Measurements from ENCODE around the gene SEMA3D.

SEMA3D gene

GRCh38 chr7:85126383-85126782 lies 60.5 kb downstream of the SEMA3D start:
- DNase-seq (ENCODE audit: low spot score): no peak

- no peak for DNase-seq (ENCODE audit: low spot score)
Observed at GRCh38 chr7:85125651-85126131, 61.2 kb downstream of the SEMA3D start.

DNA sequence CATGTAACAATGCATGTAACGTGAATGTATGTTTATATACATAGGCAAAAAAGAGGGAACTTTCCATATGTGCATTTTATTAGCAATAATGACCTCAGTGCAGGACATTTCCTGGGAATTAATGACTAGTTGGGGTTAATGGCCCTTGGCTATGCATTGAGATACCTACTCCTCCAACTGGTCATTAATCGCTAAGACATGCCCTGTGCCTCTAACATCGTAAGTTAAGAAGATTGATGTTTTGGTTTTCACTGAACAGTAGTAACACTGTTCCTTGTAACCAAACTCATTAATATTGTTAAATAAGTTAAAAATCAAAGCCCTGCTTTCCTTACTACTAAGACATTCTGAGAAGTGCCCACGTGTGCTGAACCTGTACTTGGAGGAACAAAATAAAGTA lies 61.7 kb downstream of the SEMA3D start:
- DNase-seq (ENCODE audit: low spot score): no peak

- no peak for DNase-seq (ENCODE audit: low spot score)
Observed at GRCh38 chr7:85119934-85120333, 66.9 kb downstream of the SEMA3D start.

DNA sequence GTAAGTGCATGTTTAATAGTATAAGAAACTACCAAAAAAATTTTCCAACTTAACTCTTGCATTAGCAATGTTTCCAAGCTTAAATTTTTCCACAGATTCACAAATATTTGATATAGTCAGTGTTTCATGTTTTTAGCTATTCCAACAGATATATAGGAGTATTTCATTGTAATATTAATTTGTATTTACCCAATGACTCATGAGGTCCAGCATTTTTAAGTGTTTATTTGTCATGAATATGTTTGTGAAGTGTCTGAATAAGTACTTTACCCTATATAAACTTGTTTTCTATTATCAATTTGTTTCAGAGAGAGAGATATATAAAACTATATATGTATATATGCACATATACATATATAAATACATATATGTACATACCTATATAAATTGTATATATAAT lies 71.0 kb downstream of the SEMA3D start:
- no peak for DNase-seq (ENCODE audit: low spot score)

DNA sequence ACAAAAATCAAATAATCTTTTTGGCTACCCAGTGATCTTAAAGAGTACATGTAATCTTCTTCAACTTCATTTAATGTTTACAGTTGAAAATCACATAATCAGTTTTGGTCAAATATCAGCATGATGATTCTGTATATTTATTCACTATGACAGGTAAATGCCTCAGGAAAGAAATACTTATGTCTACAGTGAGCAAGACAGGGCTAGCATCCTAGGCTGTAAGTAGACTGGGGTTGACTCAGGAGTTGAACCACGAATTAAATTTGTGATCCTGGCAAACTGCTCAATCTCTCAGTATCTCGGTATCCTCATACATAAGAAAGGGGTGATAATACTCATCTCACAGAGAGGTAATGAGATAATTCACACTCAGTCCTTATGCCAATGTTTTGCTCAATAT lies 71.8 kb downstream of the SEMA3D start:
- DNase-seq (ENCODE audit: low spot score): no peak

- DNase-seq (ENCODE audit: low spot score): no peak
Observed at GRCh38 chr7:85114342-85114741, 72.5 kb downstream of the SEMA3D start.

- no peak for DNase-seq (ENCODE audit: low spot score)
Observed at GRCh38 chr7:85111761-85112160, 75.1 kb downstream of the SEMA3D start.

DNA sequence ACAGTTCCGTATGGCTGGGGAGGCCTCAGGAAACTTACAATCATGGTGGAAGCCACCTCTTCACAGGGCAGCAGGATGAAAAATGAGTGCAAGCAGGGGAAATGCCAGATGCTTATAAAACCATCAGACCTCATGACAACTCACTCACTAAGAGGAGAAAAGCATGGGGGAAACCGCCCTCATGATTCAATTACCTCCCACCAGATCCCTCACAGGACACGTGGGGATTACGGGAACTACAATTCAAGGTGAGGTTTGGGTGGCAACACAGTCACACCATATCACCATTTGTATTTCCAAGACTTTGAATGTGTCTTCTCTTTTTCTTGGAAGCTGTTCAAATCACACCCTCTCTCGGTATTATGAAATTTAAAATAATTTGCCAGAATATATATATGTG lies 80.1 kb downstream of the SEMA3D start:
- no peak for DNase-seq (ENCODE audit: low spot score)

DNA sequence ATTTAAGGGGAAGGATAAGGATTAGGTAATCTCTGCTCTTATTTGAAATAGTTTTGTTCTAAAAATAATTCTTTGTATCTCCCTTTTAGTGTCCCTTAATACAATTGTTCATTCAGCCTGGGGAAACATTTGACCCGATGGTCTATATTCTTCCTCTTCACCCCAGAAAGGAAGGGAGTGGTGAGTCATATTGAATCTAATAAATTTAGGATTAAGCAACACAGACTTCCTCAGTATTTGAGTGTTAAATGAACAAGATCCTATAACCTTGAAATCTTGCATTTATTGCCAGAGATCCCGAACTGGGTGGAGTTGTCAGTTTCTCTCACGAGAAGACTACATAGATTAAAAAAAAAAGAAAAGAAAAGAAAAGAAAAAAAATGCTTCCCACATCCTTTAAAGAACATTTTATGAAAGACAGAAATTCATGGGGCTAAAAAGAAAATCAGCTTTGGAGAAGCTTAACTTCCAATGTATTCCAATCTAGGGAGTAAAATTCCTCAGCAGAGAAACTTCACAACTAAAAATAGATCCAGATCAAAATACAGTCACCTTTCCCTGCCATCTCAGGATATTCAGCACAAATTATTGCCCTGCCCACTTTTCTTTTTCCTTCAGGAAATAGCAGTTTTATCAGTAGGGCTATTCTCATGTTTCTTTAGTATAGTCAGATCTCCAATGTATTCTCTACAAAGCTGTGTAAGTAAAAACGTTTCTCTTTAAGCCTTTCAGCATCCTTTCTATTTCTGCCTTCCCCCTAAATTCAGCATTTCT lies 82.2 kb downstream of the SEMA3D start:
- no peak for DNase-seq (ENCODE audit: low spot score)

DNA sequence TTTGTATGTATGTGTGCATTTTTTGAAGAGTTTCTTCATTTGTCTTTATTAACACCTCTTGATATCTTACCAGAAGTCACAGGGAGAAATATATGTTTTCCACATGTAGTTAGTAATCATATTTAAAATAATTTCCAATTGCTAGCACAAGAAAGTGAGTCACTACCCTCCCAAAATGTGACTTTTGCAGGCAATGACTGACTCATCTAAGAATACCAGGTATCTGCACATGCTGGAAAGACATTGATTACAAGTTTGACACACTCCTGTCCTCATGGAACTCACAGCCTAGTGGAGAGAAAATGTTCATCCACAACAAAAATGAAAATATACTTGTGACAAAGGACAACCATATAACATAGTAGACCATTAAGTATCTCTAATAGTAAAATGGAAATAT lies 82.9 kb downstream of the SEMA3D start:
- no peak for DNase-seq (ENCODE audit: low spot score)

DNA sequence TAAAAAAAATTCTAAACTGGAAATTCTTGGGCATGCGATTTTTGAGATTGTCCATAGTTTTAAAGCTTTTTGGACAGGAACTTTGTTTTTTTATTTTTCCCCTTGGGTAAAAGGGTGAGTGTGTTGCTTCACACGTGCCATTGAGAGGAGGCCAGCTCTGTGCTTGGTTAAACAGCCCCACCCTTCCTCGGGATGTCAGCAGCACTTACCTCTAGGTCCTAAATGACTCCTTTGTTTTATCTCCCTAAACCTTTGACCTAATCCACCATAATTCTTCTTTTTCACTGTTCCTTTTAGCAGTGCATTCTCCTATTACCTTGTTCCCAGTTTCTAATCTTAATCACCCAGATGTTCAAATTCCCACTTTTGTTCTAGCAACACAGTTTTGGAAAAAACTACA lies 83.5 kb downstream of the SEMA3D start:
- DNase-seq (ENCODE audit: low spot score): no peak

- no peak for DNase-seq (ENCODE audit: low spot score)
Observed at GRCh38 chr7:85102813-85103350, 84.0 kb downstream of the SEMA3D start.

DNA sequence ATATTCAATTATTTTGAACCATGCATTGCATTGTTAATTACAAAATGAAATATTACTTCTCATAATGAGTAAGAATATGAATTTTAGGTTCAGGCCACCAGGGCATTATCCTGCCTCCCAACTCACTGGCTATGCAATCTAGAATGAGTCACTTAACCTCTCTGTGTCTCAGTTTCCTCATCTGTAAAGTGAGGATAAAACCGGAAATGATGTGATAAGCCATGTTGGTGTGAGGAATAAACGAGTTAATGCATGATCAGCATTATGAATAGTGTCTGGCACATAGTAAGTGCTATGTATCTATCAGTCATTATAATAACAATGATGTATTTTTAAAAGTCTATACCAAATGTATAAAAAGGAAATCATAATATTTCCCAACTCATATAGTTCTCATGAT lies 85.5 kb downstream of the SEMA3D start:
- DNase-seq (ENCODE audit: low spot score): no peak

DNA sequence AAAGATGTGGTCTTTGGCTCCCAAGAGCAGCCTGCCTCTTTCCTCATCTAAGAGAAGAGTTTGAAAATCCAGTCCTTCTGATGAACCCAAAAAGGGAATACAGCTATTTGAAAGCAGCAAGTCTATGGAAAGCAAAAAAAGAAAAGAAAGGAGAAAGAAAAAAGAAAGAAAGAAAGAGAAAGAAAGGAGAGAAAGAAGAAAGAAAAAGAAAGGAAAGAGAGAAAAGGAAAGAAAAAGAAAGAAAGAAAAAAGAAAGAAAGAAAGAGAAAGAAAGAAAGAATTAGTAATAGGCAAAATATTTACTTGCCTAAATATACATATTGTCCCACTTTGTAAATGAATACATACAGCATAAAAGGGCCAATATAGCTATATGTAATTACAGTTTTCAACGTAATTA lies 89.0 kb downstream of the SEMA3D start:
- DNase-seq (ENCODE audit: low spot score): no peak

GRCh38 chr7:85095806-85096205 lies 91.0 kb downstream of the SEMA3D start:
- DNase-seq (ENCODE audit: low spot score): no peak

DNA sequence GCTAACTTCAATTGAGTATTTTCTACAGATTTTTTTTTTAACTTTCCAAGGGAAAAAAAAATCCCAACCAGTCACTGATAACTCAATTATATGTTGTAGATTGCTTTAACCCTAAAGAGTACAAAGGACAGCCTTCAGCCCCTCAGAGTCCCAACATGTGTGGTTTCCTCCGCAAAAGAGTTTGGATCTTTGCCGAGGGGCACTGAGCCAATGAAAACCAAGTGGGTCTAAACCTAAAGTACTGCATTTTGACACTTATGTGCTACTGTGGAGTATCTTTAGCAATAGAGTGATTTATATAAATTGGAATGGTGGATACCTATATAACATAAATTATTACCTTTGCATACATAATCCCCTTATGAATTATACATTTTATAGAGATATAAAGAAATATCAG lies 91.5 kb downstream of the SEMA3D start:
- no peak for DNase-seq (ENCODE audit: low spot score)

DNA sequence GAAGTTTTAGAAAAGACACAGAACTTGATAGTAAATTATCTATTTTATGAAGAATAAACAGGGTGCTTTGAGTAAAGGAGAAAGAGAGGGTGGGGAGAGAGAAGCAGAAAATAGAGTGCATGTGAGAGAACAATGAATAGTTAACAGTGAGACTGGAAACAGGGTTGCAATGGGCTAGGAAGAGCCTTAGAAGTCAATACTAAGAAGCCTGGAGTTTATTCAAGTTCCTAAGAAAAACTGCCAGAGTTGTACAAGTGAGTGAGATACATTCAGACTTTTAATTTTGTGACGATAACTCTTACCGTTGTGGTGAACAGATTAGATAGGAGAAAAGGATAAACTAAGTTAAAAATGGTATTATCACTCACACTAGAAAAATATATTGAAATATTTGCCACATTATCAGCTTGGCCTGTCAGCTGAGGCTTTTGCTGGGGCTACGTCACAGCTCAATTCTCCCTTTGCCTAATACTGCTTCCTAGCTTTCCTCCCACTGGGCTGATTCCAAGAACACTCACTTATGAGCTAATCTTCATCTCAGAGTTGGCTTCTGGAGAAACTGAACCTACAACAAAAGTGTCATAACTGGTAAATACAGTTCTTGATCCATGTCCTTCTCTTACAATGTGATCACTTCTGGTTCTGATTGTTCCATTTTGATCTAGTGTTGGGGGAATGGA lies 92.7 kb downstream of the SEMA3D start:
- no peak for DNase-seq (ENCODE audit: low spot score)

DNA sequence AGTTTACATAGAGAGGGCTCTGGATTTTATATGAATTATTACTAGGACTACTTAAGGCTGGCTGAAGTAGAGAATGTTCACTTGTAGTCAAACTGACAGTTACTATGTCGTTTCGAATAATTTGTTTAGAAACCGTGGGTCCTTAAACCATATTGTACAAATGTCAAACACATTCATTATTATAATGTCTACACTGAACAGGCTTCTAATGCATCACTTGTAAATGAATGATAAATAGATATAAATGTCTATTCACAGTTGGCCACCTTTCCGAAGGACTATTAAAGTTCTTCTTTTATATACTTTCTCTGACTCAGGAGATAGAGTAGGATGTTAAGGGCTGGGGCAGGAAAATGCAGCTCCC lies 95.3 kb downstream of the SEMA3D start:
- no peak for DNase-seq (ENCODE audit: low spot score)

GRCh38 chr7:85090919-85091564 lies 95.8 kb downstream of the SEMA3D start:
- DNase-seq (ENCODE audit: low spot score): no peak

- DNase-seq (ENCODE audit: low spot score): no peak
Observed at GRCh38 chr7:85090143-85090542, 96.7 kb downstream of the SEMA3D start.

GRCh38 chr7:85081846-85082245 lies 105.0 kb downstream of the SEMA3D start:
- no peak for DNase-seq (ENCODE audit: low spot score)

GRCh38 chr7:85081392-85081791 lies 105.5 kb downstream of the SEMA3D start:
- no peak for DNase-seq (ENCODE audit: low spot score)

Measured in AG08395 (cell line).